NCI-H526 (cell line): Measurements from ENCODE around the gene NOTO.
A peak's percentile ranks its signal among the peaks of the same experiment; 100 is the strongest.

Experiments
- DNase-seq, 2 experiments: peaks; one replicate each; lab custom pipeline; 2025; lab: John Stamatoyannopoulos, UW

Gene NOTO

GRCh38 chr2:73257425-73258125 lies 55.2 kb downstream of the NOTO start:
- DNase-seq, result no peak

- DNase-seq, result no peak
Observed at GRCh38 chr2:73258186-73258912, 56.0 kb downstream of the NOTO start.

GRCh38 chr2:73258913-73259215 lies 56.5 kb downstream of the NOTO start:
- DNase-seq, result no peak

GRCh38 chr2:73259276-73259675 lies 56.9 kb downstream of the NOTO start:
- DNase-seq, result no peak

GRCh38 chr2:73259704-73260337 lies 57.4 kb downstream of the NOTO start:
- DNase-seq, result no peak

GRCh38 chr2:73260338-73260984 lies 58.1 kb downstream of the NOTO start:
- peak in 1 of 2 experiments; percentile 38 for DNase-seq
